Middle frontal gyrus (tissue), 1 donor: ENCODE measurements around the gene THAP3.

Experiments used
- DNase-seq: peaks from one replicate; pipeline ENCODE4 v3.0.0-alpha.2; 2015; ENCODE audit warnings: low spot score; ENCODE audit errors: extremely low spot score

Gene THAP3

DNA sequence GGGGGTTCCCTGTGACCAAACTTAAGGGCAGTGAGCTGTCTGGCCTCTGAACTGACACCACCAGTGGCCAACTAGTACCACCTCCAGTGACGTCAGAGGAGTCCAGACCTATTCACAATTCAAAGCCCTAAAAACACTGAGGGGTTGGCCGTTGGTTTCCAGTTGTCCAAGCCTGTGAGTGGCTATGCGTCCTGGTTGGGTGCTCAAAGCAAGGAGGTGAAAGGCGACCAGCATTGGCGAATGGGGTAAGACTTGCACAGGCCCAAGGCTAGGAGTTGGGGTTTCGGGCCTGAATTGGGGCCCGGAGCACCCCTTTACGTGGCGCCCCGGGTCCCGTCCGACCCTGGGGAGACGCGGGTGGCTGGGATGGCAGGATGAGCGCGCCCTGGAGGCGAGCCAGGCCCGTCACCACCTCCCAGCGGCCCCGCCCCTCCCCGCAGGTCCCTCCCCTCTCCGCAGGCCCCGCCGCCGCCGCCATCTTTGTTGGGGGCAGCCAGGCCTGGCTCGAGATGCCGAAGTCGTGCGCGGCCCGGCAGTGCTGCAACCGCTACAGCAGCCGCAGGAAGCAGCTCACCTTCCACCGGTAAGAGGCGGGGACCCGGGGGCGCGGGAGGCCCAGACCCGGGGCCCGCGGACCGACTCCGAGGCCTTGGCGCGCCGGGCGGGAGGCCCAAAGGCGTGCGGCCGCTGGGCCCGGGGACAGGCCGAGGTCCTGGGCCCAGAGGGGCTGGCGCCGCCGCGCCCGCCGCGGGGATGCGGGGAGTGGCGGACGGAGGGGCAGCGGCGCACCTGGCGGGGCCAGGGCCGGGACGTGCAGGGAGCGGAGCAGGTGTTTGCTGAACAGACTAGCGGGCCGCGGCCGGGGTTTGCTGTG is at the start of gene THAP3:
Gene THAP3 (plus strand): TSS at position 159 of the 874 bp plus-strand sequence. CDS start 351 bp downstream, at position 510.
- DNase-seq, result peak; percentile 41

GRCh38 chr1:6577831-6578525 is 46.7 kb upstream of the THAP3 start:
- no peak for DNase-seq

- no peak for DNase-seq
Measured at GRCh38 chr1:6578624-6579373, 45.9 kb upstream of the THAP3 start.

- DNase-seq, result peak; percentile 99
Measured at GRCh38 chr1:6579374-6580118, 45.1 kb upstream of the THAP3 start, which contains the start of gene ZBTB48. TSS of gene ZBTB48 (plus strand) at chr1:6579994. CDS start at chr1:6580610, 616 bp downstream.

GRCh38 chr1:6580119-6580592 is 44.5 kb upstream of the THAP3 start:
- DNase-seq, result no peak

DNA sequence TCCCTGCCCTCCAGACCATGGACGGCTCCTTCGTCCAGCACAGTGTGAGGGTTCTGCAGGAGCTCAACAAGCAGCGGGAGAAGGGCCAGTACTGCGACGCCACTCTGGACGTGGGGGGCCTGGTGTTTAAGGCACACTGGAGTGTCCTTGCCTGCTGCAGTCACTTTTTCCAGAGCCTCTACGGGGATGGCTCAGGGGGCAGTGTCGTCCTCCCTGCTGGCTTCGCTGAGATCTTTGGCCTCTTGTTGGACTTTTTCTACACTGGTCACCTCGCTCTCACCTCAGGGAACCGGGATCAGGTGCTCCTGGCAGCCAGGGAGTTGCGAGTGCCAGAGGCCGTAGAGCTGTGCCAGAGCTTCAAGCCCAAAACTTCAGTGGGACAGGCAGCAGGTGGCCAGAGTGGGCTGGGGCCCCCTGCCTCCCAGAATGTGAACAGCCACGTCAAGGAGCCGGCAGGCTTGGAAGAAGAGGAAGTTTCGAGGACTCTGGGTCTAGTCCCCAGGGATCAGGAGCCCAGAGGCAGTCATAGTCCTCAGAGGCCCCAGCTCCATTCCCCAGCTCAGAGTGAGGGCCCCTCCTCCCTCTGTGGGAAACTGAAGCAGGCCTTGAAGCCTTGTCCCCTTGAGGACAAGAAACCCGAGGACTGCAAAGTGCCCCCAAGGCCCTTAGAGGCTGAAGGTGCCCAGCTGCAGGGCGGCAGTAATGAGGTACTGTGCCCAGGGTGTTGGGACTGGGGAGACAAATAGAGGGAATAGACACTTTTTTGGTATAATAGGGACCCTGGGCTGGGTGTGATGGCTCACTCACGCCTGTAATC is 43.9 kb upstream of the THAP3 start:
- no peak for DNase-seq

DNA sequence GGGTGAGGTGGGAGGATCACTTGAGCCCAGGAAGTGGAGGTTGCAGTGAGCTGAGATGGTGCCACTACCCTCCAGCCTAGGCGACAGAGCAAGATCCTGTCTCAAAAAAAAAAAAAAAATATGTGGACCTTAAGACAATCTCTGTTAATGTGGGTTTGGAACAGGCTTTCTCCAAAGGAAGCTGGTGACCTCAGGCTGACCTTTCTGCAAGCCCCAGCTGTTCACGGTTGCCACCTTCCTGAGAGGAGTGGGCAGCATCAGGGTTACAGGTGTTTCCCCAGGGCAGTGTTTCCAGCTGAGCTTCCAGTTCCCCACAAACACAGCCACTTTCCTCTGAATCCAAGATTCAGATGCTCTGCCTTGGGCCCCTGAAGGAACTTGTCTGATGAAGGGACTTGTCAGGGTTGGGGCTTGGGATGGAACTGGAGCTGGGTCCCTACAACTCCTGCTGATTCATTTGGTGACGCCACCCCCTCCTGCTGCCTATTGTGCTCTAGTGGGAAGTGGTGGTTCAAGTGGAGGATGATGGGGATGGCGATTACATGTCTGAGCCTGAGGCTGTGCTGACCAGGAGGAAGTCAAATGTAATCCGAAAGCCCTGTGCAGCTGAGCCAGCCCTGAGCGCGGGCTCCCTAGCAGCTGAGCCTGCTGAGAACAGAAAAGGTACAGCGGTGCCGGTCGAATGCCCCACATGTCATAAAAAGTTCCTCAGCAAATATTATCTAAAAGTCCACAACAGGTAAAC is 42.9 kb upstream of the THAP3 start:
- DNase-seq, result no peak

GRCh38 chr1:6582370-6582769 is 42.3 kb upstream of the THAP3 start:
- no peak for DNase-seq

GRCh38 chr1:6584126-6585080 is 40.3 kb upstream of the THAP3 start:
- DNase-seq, result no peak

DNA sequence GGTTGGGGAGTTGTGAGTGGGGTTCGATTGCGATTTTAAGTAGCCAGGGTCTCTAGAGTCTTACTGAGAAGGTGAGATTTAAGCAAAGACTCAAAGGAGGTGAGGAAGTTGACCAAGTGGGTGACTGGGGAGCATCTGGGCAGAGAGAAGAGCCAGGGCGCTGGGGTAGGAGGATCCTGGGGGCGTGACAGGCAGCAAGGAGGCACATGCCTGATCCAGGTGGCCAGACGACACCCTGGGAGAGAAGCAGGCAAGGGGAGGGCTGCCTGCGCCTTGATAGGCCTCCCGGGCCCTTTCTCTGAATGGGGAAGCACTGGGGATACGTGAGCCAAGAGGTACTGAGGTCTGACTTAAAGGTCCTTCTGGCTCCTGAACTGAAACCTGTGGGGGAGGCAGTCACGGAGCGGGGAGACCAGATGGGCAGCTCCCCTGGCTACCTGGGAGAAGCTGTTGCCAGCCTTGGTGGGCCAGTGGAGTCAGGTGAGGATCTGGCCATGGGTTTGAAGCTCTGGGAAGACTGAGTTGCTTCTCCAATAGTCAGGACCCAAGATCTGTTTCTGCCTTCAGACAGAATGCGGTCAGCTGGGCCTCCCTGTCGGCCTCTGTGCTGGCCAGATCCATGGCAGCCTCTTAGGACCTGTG is 39.5 kb upstream of the THAP3 start:
- no peak for DNase-seq

DNA sequence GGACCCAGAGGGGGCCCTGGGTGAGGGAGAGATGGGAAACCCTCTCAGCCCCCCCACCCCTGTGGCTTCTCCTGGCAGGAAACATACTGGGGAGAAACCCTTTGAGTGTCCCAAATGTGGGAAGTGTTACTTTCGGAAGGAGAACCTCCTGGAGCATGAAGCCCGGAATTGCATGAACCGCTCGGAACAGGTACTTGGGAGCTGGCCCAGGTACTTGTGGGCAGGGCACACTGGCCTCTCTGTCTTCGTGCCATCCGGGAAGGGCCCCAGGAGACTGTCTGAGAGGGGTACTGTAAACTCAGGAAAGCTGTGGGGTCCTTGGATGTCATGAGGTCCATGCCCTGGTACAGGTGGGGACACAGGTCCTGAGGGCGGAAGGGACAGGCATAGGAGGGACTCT is 38.8 kb upstream of the THAP3 start:
- DNase-seq, result no peak

GRCh38 chr1:6586404-6586816 is 38.3 kb upstream of the THAP3 start:
- no peak for DNase-seq

DNA sequence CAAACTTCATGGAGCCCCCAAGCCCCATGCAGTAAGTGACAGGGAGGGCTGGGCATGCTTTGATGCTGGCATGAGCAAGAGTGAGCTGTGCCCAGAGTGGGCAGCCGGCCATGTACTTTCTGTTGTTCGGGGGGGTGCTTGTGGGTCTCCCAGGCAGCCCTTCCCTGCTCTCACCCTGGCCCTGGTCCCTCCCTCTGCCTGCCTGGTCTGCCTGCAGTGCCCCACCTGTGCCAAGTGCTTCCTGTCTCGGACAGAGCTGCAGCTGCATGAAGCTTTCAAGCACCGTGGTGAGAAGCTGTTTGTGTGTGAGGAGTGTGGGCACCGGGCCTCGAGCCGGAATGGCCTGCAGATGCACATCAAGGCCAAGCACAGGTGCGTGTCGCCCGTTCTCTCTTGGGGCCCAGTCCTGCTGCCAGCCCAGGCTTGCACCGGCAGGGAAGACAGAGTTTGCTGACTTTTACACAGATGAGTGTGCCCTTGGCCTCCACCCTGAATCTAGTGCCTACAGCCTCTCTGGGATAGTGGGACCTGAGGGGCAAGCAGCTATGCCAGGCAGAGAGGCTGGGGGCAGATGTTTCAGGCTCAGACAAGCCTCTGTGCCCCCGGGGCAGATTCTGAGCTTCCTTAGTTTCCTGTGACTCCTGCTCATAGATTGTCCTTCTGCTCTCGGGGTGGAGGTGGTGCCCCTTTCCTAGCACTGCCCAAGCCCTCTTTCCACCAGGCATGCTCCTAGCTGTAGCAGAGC is 37.2 kb upstream of the THAP3 start:
- DNase-seq, result no peak

- no peak for DNase-seq
Measured at GRCh38 chr1:6588128-6588892, 36.4 kb upstream of the THAP3 start.

GRCh38 chr1:6588893-6589520 is 35.7 kb upstream of the THAP3 start:
- DNase-seq, result no peak

DNA sequence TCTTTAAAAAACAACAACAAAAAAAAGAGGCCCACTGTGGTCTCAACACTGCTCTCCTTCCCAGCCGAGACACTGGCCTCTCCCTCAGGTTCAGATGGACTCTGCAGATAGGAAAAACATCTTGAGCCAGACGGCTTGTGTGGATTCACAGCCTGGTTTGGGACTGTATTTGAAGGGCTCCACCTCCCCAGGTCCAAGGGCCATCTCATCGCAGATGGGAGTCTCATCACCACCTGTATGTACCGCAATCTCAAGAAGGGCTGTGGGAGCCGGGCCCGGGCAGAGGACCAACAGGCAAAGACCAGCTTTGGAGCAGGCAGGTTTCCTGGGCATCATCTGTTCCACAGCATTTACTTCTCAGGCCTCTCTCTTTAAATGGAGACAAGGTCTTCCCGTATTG is 34.6 kb upstream of the THAP3 start:
- DNase-seq, result no peak
